ENCODE results near the gene RNF166. TPM values are rescaled to one million over a fixed set of nuclear protein-coding genes. Genes with fewer than 3 reads are reported as not detected.
A peak's percentile ranks its signal among the peaks of the same experiment; 100 is the strongest.

RNF166 gene
- total and polyA plus RNA-seq, 2 of the 13 experiments (the other 11 are each of a cell fraction or from before 2014, with no cell fraction given): 21.4 to 23.0 TPM

DNA sequence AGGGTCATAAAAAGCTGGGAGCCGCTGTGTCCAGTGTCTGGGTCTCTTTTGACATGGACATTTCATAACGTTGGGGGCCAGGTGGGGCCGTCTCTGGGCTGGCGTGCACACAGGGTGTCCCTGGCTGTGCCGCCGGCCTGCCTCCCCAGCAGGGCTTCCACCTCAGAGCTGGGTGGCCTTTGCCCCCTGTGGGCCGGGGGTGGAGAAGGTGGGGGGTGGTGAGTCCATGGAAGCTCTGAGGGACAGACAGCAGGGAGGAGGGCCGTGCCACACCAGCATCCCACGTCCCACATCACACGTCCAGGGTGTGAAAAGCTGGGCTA lies 19.0 kb downstream of the RNF166 start:
- Histone ChIP-seq H3K27ac (ENCODE audit: extremely low read length, insufficient read depth, low read length) (no peak overlapping the region), H3K79me2 (ENCODE audit: insufficient read depth, low read length) (no peaks in the 10 kb centered on the region), H3K9me3 (ENCODE audit: low read length) (no peaks in the 10 kb centered on the region), H3K36me3 (replicated peaks in 1 of 2; ENCODE audit: control insufficient read depth in 1 of 2, insufficient read depth in 2 of 2, low read length in 2 of 2) (no peaks in the 10 kb centered on the region), H3K4me2 (ENCODE audit: low read depth, low read length) (peak overlapping the region; percentile 91), H4K20me1 (ENCODE audit: insufficient read depth, low read length) (peaks cover 3% of the 10 kb centered on the region; the same call in 1 of the 2 replicates), H2AFZ (ENCODE audit: low read length) (no peak overlapping the region), H3K4me1 (ENCODE audit: insufficient read depth, low read length) (peaks cover 43% of the 10 kb centered on the region), H3K9ac (ENCODE audit: insufficient read depth, low read depth, low read length) (no peak overlapping the region), H3K27me3 (ENCODE audit: control insufficient read depth in 1 of 2, insufficient read depth in 2 of 2, low read length in 2 of 2) (peaks cover 26 to 81% of the 10 kb centered on the region in 2 experiments), H3K4me3 (replicated peaks in 1 of 3; ENCODE audit: insufficient read depth in 1 of 3, low read depth in 2 of 3, low read length in 3 of 3) (peak overlapping the region in 1 of 3 experiments; percentile 76; a peak in 1 of 6 replicates)
- 0% methylated on average over 6 of the region's 10 CpGs for WGBS (ENCODE audit: low lambda C conversion rate)
- in situ Hi-C loops (cut with HindIII; ENCODE audit: extremely low pct_ligation_motif_present, low pct_unique_long_range_greater_than_20kb) (no loop called here), intact Hi-C loops (cut with micrococcal nuclease; ENCODE audit: unreplicated experiment) (no loop called here)
- BruUV-seq (replicated peaks): no TSS peak
- ATAC-seq (peak; percentile 27), DNase-seq (ENCODE audit: low spot score) (no peak), FAIRE-seq (no peak)
- CTCF ChIA-PET (ENCODE audit: low intra/inter-chr PET ratio, low total read pairs): no interaction called here
- POLR2A ChIA-PET: interaction anchor here (1.0 to 2.6 kb wide), 6 partner anchors 13 to 27 kb away, joined by 3 to 11 read pairs (median 3); partner anchors contain the start of gene MVD
- TF ChIP-seq MTF1 (CRISPR knock-in tag; IDR thresholded peaks at IDR 0.05): no peak
- TF ChIP-seq ISX (CRISPR knock-in tag; conservative IDR thresholded peaks at IDR 0.05): no peak
- TF ChIP-seq, protein P1, sequence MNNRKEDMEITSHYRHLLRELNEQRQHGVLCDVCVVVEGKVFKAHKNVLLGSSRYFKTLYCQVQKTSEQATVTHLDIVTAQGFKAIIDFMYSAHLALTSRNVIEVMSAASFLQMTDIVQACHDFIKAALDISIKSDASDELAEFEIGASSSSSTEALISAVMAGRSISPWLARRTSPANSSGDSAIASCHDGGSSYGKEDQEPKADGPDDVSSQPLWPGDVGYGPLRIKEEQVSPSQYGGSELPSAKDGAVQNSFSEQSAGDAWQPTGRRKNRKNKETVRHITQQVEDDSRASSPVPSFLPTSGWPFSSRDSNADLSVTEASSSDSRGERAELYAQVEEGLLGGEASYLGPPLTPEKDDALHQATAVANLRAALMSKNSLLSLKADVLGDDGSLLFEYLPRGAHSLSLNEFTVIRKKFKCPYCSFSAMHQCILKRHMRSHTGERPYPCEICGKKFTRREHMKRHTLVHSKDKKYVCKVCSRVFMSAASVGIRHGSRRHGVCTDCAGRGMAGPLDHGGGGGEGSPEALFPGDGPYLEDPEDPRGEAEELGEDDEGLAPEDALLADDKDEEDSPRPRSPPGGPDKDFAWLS (CRISPR knock-in tag; IDR thresholded peaks at IDR 0.05; ENCODE audit: borderline replicate concordance): no peak
- TF ChIP-seq, protein P2, sequence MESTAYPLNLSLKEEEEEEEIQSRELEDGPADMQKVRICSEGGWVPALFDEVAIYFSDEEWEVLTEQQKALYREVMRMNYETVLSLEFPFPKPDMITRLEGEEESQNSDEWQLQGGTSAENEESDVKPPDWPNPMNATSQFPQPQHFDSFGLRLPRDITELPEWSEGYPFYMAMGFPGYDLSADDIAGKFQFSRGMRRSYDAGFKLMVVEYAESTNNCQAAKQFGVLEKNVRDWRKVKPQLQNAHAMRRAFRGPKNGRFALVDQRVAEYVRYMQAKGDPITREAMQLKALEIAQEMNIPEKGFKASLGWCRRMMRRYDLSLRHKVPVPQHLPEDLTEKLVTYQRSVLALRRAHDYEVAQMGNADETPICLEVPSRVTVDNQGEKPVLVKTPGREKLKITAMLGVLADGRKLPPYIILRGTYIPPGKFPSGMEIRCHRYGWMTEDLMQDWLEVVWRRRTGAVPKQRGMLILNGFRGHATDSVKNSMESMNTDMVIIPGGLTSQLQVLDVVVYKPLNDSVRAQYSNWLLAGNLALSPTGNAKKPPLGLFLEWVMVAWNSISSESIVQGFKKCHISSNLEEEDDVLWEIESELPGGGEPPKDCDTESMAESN (CRISPR knock-in tag; conservative IDR thresholded peaks at IDR 0.05): peak; percentile 43; the same call in 1 of the 2 replicates
- TF ChIP-seq ZNF616 (CRISPR knock-in tag; IDR thresholded peaks at IDR 0.05; ENCODE audit: low read depth): 0 out of 2 replicates have a peak, but pooled peaks have one; percentile 74
- TF ChIP-seq SAFB2 (CRISPR knock-in tag; IDR thresholded peaks at IDR 0.05; ENCODE audit: borderline replicate concordance, low read depth): peak; percentile 1; the same call in 1 of the 2 replicates
- no peak for TF ChIP-seq ZNF7 (CRISPR knock-in tag; IDR thresholded peaks at IDR 0.05)
- TF ChIP-seq RORA (CRISPR knock-in tag; IDR thresholded peaks at IDR 0.05): no peak
- no peak for TF ChIP-seq E2F2 (CRISPR knock-in tag; IDR thresholded peaks at IDR 0.05; ENCODE audit: borderline replicate concordance)
- TF ChIP-seq FOXK1 (CRISPR knock-in tag; IDR thresholded peaks at IDR 0.05; ENCODE audit: borderline replicate concordance, low read depth): no peak
- no peak; the same call in 1 of the 2 replicates for TF ChIP-seq ZFX (CRISPR knock-in tag; IDR thresholded peaks at IDR 0.05; ENCODE audit: low read depth)
- no peak for TF ChIP-seq DRAP1 (CRISPR knock-in tag; IDR thresholded peaks at IDR 0.05)
- no peak for TF ChIP-seq CBX1 (IDR thresholded peaks at IDR 0.05; ENCODE audit: low read depth)
- no peak for TF ChIP-seq ZNF660 (CRISPR knock-in tag; IDR thresholded peaks at IDR 0.05; ENCODE audit: borderline replicate concordance, low read depth)
